Mammary epithelial cell (primary cell): ENCODE results near the gene ARHGAP26.

Experiments used
- CTCF ChIP-seq, 2 donors: IDR thresholded peaks in 1 of 2; conservative IDR thresholded peaks in 1 of 2; 2 replicates each; pipeline ENCODE4 v1.5.1; 2011 to 2012; ENCODE audit warnings: inconsistent platforms in 2 of 2, low read length in 2 of 2, mild to moderate bottlenecking in 2 of 2, control low read depth in 1 of 2, low read depth in 1 of 2; ENCODE audit not compliant: insufficient read depth in 1 of 2; ENCODE audit errors: extremely low read depth in 1 of 2
- EZH2 ChIP-seq: IDR thresholded peaks from 2 replicates; pipeline ENCODE4 v1.6.1; 2012; ENCODE audit warnings: low read length, inconsistent platforms, borderline replicate concordance

- no peak for TF ChIP-seq CTCF (conservative IDR thresholded peaks at IDR 0.05 in 1 of 2, IDR thresholded peaks at IDR 0.05 in 1 of 2; ENCODE audit: extremely low read depth in 1 of 2, insufficient read depth in 1 of 2, low read depth in 1 of 2, low read length in 2 of 2)
- TF ChIP-seq EZH2 = no peak
Observed at GRCh38 chr5:142852416-142853198, 82.4 kb downstream of the ARHGAP26 start.
